CD4-positive, alpha-beta T cell treated with Interleukin-15 for 4 hours (primary cell): ENCODE results near the gene IFI44L.

ENCODE experiments used
- DNase-seq: peaks from one replicate; pipeline ENCODE4 v3.0.0-alpha.2; 2020; ENCODE audit warnings: low spot score

IFI44L gene

GRCh38 chr1:78619803-78620579 lies at the start of gene IFI44L:
TSS of gene IFI44L (plus strand) at chr1:78620448. CDS start at chr1:78627916, 7,468 bp downstream.
- DNase-seq: peak; percentile 54

GRCh38 chr1:78570539-78570938 lies 49.7 kb upstream of the IFI44L start:
- no peak for DNase-seq

DNA sequence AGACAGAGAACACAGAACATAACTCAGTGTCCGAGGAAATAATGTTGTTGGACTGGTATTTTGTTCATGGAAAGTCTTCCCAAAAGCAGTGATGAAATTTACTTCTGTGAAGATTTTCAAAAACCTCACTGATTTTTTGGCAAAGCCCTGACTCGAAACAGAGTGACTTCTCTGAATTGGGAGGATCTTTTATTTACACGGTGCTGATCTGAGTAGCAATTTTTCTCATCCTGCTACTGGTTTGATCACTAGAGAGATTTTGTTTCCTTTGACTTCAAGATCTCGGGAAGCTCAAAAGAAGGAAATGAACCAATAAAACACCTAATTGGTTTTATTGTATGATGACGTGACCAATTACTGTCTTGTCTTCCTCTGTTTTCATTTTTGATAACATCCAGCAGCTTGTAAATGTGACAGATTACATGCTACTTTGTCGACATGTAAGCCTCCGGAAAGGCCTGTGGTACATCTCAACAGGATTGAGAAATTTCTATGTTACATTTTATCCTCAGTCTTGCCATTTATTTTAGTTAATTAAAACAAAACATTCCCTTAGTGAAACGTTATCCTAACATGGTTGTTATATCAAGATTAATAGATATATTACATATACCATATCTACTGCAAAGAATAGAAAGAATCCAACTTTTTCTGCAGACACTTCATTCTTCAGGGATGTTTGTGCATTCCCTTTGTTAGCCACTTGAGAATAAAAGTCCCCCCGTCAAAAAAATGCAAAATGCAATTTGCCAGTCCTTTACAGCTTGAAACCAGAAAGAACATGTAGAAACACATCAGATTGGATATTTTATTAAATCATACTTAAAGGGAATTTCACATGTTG lies 42.8 kb upstream of the IFI44L start:
- no peak for DNase-seq

DNA sequence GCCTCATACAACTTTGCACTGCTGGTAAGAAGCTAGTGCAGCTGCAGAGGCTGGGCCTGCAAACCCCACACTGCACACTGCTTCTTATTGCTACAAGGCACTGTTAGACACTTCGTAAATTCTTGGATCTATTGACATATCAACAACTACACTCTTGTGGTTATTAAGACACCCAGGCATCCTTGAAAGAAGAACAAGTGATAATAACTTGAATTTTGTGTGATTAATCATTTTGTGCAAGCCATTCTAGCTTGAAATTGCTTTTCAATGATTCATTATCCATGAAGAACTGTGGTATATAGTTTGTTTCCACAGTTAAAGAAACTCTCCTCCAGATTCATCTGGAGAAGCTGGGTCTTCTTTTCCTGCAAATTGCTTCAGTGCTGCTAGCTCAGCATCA lies 33.7 kb upstream of the IFI44L start:
- no peak for DNase-seq

DNA sequence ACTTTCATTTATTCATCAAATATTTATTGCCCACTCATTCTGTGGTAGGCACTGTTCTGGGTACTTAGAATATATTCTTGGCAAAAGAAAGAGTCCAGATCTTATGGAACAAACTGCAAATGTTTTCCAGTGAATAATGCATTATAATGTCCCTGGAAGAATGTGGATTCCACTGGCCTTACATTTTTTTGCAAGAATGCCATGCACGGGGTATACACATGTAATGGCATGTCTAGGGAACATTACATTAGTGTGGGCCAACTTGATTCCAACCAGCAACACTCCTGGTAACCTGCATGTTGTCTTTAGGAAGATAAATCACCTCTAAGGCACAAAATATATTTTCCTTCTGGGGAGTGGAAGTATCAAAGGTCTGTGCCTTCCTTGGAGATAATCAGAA lies 33.0 kb upstream of the IFI44L start:
- DNase-seq: no peak

GRCh38 chr1:78591971-78592370 lies 28.3 kb upstream of the IFI44L start:
- no peak for DNase-seq

DNA sequence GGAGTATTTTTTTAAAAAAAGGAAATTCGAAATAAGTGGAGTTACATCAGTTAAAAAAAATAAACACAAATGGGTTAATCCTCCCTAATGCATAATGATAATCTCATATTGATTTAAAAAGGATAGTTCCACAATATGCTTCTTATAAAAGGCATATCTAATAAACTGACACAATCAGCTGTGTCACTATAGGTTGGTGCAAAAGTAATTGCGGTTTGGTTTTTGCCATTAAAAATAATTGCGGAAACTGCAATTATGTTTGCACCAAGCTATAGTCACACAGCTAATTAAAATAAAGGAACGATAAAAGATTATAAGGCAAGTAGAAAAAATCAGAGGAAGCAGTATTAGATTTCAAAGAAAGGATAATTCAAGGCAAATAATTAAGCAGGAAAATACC lies 21.0 kb upstream of the IFI44L start:
- no peak for DNase-seq

DNA sequence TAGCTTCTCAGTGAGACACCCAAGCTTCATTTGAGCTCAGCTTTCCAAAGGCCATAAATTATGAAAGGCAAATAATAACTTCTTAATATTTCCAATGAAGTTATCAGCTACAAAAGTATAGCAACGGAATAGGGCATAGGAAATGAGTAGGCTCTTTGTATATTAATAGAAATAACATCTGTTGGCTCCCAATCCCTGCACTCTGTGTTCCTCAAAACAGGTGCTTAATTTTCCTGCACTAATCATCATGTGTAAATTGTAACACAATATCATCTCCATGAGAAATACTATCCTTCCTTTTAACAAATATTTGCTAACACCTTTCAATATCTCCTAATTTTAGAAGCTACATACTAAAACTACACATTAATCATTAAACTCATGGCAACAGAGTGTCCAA lies 19.2 kb upstream of the IFI44L start:
- no peak for DNase-seq

GRCh38 chr1:78603206-78603605 lies 17.0 kb upstream of the IFI44L start:
- DNase-seq: no peak

DNA sequence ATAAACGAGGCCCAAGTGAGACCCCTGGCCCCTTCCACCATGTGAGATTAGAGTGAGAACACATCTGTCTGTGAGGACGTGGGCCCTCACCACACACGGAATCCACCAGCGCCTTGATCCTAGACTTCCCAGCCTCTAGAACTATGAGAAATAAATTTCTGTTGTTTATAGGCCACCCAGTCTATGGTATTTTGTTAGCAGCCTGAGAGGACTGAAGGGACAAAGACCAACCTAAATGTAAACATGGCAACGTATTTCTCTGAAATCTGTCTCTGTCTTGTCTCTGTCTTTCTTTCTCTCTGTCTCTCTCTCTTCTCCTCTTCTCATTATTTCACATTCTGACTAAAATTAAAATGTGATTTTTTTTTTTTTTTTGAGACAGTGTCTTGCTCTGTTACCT lies 15.6 kb upstream of the IFI44L start:
- no peak for DNase-seq

GRCh38 chr1:78606274-78606673 lies 14.0 kb upstream of the IFI44L start:
- no peak for DNase-seq

DNA sequence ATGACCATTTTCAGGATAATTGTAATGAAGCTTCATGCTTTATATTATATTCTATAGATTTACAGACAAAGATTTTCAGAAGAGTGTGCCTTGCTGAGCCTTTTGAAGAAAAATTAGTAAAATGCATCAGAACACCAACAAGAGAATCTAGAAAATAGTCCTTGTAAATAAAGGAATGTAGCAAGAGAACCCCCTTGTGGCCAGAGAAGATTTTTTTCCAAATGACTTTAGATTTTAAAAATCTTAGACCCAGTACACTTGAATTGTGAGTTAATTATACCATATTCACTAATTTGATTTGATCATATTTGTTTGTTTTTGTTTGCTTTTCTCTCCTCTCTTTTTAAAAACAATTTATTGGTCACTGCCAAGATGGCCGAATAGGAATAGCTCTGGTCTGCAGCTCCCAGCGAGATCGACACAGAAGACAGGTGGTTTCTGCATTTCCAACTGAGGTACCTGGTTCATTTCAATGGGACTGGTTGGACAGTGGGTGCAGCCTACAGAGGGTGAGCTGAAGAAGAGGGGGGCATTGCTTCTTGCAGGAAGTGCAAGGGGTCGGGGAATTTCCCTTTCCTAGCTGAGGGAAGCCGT lies 12.8 kb upstream of the IFI44L start:
- DNase-seq: no peak

DNA sequence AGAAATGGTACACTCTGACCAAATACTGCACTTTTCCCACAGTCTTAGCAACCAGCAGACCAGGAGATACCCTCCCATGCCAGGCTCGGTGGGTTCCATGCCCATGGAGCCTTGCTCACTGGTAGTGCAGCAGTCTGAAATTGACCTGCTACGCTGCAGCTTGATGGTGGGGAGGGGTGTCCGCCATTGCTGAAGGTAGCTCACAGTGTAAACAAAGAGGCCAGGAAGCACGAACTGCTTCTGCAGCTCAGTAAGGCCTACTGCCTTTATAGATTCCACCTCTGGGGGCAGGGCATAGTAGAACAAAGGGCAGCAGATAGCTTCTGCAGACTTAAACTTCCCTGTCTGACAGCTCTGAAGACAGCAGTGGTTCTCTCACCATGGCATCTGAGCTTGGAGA lies 12.3 kb upstream of the IFI44L start:
- no peak for DNase-seq

DNA sequence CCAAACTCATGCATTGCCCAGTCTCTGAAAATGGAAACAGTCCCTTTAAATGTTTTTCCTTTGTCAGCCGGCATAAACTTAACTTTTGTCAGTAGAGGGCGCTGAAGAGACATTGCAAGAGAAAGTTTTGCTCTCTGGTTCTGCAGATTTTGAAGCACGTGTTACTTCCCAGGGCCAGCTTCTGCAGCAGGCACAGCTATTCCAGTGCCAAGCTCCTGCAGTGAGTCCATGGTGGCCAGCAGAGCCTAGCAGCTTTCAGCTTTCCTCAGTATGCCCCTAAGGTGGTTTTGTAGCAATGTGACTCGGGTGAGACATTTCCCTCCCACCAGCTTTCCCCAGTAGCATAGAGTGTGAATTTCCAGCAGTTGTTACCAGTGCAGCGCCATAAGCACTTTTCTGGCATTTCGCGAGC lies 2.6 kb upstream of the IFI44L start:
- peak; percentile 86 for DNase-seq

- no peak for DNase-seq
Measured at GRCh38 chr1:78619032-78619431, 1.2 kb upstream of the IFI44L start.

- no peak for DNase-seq
Measured at GRCh38 chr1:78619446-78619802, 824 bp upstream of the IFI44L start.

- no peak for DNase-seq
Measured at GRCh38 chr1:78620666-78621065, 418 bp downstream of the IFI44L start.

DNA sequence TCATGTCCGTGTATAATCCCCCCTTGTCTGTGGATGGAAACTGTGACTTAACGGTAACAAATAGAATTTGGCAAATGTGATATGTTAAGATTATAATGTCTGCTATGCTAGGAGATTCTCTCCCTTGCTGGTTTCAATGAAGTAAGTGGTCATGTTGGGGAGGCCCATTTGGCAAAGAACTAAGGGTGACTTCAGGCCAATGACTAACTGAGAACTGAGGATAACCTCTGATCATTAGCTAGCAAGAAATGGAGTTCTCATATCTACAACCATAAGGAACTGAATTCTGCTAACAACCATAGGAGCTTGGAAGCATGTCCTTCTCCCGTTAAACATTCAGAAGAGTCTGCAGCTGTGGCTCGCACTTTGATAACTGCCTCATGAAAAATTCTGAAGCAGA lies 2.3 kb downstream of the IFI44L start:
- DNase-seq: no peak

DNA sequence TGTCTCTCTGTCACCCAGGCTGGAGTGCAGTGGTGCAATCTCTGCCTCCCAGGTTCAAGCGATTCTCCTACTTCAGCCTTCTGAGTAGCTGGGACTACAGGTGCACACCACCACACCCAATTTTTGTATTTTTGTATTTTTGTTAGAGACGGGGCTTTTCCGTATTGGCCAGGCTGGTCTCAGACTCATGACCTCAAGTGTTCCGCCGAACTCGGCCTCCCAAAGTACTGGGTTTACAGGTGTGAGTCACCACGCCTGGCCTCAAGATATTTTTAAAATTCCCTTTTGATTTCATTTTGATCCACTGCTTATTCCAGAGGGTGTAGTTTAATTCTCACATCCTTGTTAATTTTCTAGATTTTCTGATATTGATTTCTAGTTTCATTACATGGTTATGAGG lies 3.8 kb downstream of the IFI44L start:
- no peak for DNase-seq

GRCh38 chr1:78627321-78627720 lies 7.1 kb downstream of the IFI44L start:
- no peak for DNase-seq

GRCh38 chr1:78630600-78630999 lies 10.4 kb downstream of the IFI44L start:
- no peak for DNase-seq

DNA sequence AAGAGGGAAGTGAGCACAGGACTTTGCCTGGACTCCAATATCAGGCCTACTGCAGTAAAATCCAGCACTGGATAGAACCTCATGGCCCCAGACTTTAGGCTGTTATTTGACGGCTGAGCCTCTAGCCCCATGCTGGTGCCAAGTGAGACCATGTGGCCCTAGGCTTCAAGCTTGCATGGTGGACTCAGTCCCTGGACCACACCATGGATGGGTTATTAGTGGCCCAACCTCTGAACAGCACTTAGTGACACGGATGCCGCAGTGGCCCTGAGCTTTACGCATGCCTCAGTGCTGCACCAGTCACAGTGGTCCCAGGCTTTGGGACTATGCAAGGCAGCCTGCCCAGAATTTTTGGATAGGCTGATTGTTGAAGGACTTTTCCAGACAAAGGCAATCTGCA lies 13.0 kb downstream of the IFI44L start:
- DNase-seq: no peak

GRCh38 chr1:78640462-78640861 lies 20.2 kb downstream of the IFI44L start:
- no peak for DNase-seq
